ENCODE data around the gene TSSK3. TPM values are rescaled to one million over a fixed set of nuclear protein-coding genes. Genes with fewer than 3 reads are reported as not detected.

TSSK3 gene
- total and polyA plus RNA-seq, 4 experiments from 2014 or later = 0.73 to 4.3 (median 3.5) TPM; not detected in 1

DNA sequence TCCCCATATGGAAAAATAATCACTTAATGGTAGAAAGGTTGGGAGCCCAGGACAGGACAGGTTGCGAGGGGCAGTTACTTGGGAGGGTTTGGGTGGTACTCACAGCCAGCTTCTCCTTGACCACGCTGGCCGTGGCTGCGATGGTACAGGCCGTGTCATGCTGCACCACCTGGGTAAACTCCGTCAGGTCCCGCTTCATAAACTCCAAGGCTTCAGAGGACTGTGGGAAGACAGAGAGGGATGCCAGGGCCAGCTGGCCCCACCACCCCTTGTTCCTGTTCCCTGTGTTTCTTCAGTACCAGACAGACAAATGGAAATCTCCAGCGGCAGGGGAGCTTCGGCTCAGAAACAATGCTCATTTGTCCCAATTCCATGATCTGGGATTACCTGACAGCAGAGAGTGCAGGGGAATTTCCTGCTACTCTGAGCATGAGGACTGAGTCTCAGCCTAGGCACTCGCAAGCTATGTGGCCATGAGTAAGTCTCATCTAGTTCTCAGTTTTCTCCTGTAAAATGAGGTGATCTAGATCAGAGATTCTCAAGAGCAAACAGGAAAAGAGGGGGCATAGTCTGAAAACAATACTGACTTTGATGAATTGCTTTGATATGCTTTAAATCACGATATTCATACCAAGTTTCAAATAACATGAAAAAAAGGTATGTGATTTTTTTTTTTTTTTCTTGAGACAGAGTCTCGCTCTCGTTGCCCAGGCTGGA lies 24.5 kb downstream of the TSSK3 start:
- no peak overlapping the region for H3K4me3 Mint-ChIP-seq
- H3K9me3 ChIP-seq (ENCODE audit: control insufficient read depth in 1 of 2, low read length in 2 of 2) = no peaks in the 10 kb centered on the region

GRCh38 chr1:32388641-32389040 lies 26.3 kb downstream of the TSSK3 start:
- no peak overlapping the region for H3K4me3 Mint-ChIP-seq
- POLR2A ChIA-PET (ENCODE audit: partially characterized antibody) = interaction anchor here (1.7 kb wide), 1 partner anchor 52 kb away, joined by 4 read pairs; the partner anchor contains the start of gene MARCKSL1
- H3K27me3 Mint-ChIP-seq = no peaks in the 10 kb centered on the region
- Histone ChIP-seq H3K4me1 (ENCODE audit: insufficient read depth, low read length) (peaks cover 36% of the 10 kb centered on the region), H3K9me3 (ENCODE audit: control insufficient read depth in 1 of 2, low read length in 2 of 2) (no peaks in the 10 kb centered on the region), H3K4me3 (ENCODE audit: low read length in 2 of 2) (no peak overlapping the region), H3K27ac (ENCODE audit: low read depth, low read length) (no peak overlapping the region), H3K36me3 (ENCODE audit: insufficient read depth, low read length) (peaks cover 55% of the 10 kb centered on the region), H3K27me3 (ENCODE audit: insufficient read depth, low read length) (no peaks in the 10 kb centered on the region)
- H3K9me3 Mint-ChIP-seq = no peaks in the 10 kb centered on the region
- intact Hi-C loops (cut with micrococcal nuclease) = no loop called here
- CTCF ChIA-PET (ENCODE audit: partially characterized antibody) = interaction anchor here (0.6 to 4.0 kb wide), 4 partner anchors 12 to 173 kb away, joined by 3 to 12 read pairs (median 5); no protein-coding TSS in a partner anchor
- no peak for DNase-seq
- H3K27ac Mint-ChIP-seq = no peak overlapping the region
- H3K36me3 Mint-ChIP-seq = peaks cover 19 to 44% of the 10 kb centered on the region in 2 donors
- peaks cover 7 to 15% (median 10%) of the 10 kb centered on the region in 4 donors for H3K4me1 Mint-ChIP-seq

More for the DNA sequence above, 24.5 kb downstream of the TSSK3 start:
- Histone ChIP-seq H3K4me3 (ENCODE audit: low read length in 2 of 2) (no peak overlapping the region), H3K4me1 (ENCODE audit: insufficient read depth, low read length) (peaks cover 18% of the 10 kb centered on the region), H3K27me3 (ENCODE audit: insufficient read depth, low read length) (no peaks in the 10 kb centered on the region), H3K27ac (ENCODE audit: low read depth, low read length) (no peak overlapping the region), H3K36me3 (ENCODE audit: insufficient read depth, low read length) (peaks cover 72% of the 10 kb centered on the region)
- no peaks in the 10 kb centered on the region for H3K27me3 Mint-ChIP-seq
- peak overlapping the region in 1 of 7 donors; percentile 6 for H3K27ac Mint-ChIP-seq
- intact Hi-C loops (cut with micrococcal nuclease) = no loop called here
- no peak for DNase-seq
- ChIA-PET CTCF (ENCODE audit: partially characterized antibody) (interaction anchor here (1.4 to 4.0 kb wide), 4 partner anchors 11 to 171 kb away, joined by 4 to 12 read pairs (median 6); no protein-coding TSS in a partner anchor), POLR2A (ENCODE audit: partially characterized antibody) (no interaction called here)
- H3K4me1 Mint-ChIP-seq = peaks cover 0 to 7% (median 3%) of the 10 kb centered on the region in 4 donors
- peaks cover 22 to 50% of the 10 kb centered on the region in 2 donors for H3K36me3 Mint-ChIP-seq
- H3K9me3 Mint-ChIP-seq = no peaks in the 10 kb centered on the region

GRCh38 chr1:32390904-32391870 lies 28.8 kb downstream of the TSSK3 start:
- Mint-ChIP-seq H3K4me3 (no peak overlapping the region), H3K9me3 (no peaks in the 10 kb centered on the region), H3K27ac (no peak overlapping the region), H3K4me1 (peaks cover 12 to 25% (median 22%) of the 10 kb centered on the region in 4 donors), H3K27me3 (no peaks in the 10 kb centered on the region), H3K36me3 (peaks cover 5 to 31% of the 10 kb centered on the region in 2 donors)
- DNase-seq = no peak
- intact Hi-C loops (cut with micrococcal nuclease) = loop anchor here (5.0 kb wide), 1 partner anchor 284 kb away; the partner anchor contains the start of gene KPNA6
- ChIA-PET POLR2A (ENCODE audit: partially characterized antibody) (no interaction called here), CTCF (ENCODE audit: partially characterized antibody) (interaction anchor here (1.3 to 4.0 kb wide), 2 partner anchors 9 to 10 kb away, joined by 5 to 12 read pairs; no protein-coding TSS in a partner anchor)
- Histone ChIP-seq H3K4me1 (ENCODE audit: insufficient read depth, low read length) (peaks cover 43% of the 10 kb centered on the region), H3K36me3 (ENCODE audit: insufficient read depth, low read length) (peaks cover 50% of the 10 kb centered on the region), H3K27me3 (ENCODE audit: insufficient read depth, low read length) (no peaks in the 10 kb centered on the region), H3K9me3 (ENCODE audit: control insufficient read depth in 1 of 2, low read length in 2 of 2) (no peaks in the 10 kb centered on the region), H3K4me3 (ENCODE audit: low read length in 2 of 2) (no peak overlapping the region), H3K27ac (ENCODE audit: low read depth, low read length) (no peak overlapping the region)

GRCh38 chr1:32392325-32392724 lies 30.0 kb downstream of the TSSK3 start:
- peak overlapping the region; percentile 33 to 100 (median 58) for H3K4me3 Mint-ChIP-seq
- H3K27ac Mint-ChIP-seq = peak overlapping the region in 6 of 7 donors; percentile 33 to 100 (median 61)
- no peak overlapping the region for H3K4me3 ChIP-seq (ENCODE audit: low read length in 2 of 2)
- intact Hi-C loops (cut with micrococcal nuclease) = loop anchor here (5.0 kb wide), 1 partner anchor 285 kb away; the partner anchor contains the start of gene KPNA6
- H3K36me3 Mint-ChIP-seq = peaks cover 0 to 21% of the 10 kb centered on the region in 2 donors
- no peaks in the 10 kb centered on the region for H3K9me3 ChIP-seq (ENCODE audit: control insufficient read depth in 1 of 2, low read length in 2 of 2)
- H3K9me3 Mint-ChIP-seq = no peaks in the 10 kb centered on the region
- ChIA-PET CTCF (ENCODE audit: partially characterized antibody) (interaction anchor here (0.8 to 1.3 kb wide), 2 partner anchors 9 to 177 kb away, joined by 3 to 5 read pairs; no protein-coding TSS in a partner anchor), POLR2A (ENCODE audit: partially characterized antibody) (interaction anchor here (0.5 kb wide), 1 partner anchor 57 kb away, joined by 4 read pairs; no protein-coding TSS in a partner anchor)
- peaks cover 43% of the 10 kb centered on the region for H3K4me1 ChIP-seq (ENCODE audit: insufficient read depth, low read length)
- H3K4me1 Mint-ChIP-seq = peaks cover 5 to 25% (median 20%) of the 10 kb centered on the region in 4 donors
- H3K27me3 Mint-ChIP-seq = no peaks in the 10 kb centered on the region
- H3K27ac ChIP-seq (ENCODE audit: low read depth, low read length) = no peak overlapping the region
- no peak for DNase-seq
- H3K36me3 ChIP-seq (ENCODE audit: insufficient read depth, low read length) = peaks cover 41% of the 10 kb centered on the region
- no peaks in the 10 kb centered on the region for H3K27me3 ChIP-seq (ENCODE audit: insufficient read depth, low read length)

GRCh38 chr1:32393136-32393535 lies 30.8 kb downstream of the TSSK3 start:
- Histone ChIP-seq H3K9me3 (ENCODE audit: control insufficient read depth in 1 of 2, low read length in 2 of 2) (no peaks in the 10 kb centered on the region), H3K36me3 (ENCODE audit: insufficient read depth, low read length) (peaks cover 33% of the 10 kb centered on the region), H3K4me3 (ENCODE audit: low read length in 2 of 2) (peak overlapping the region; percentile 70 to 87), H3K27me3 (ENCODE audit: insufficient read depth, low read length) (no peaks in the 10 kb centered on the region), H3K27ac (ENCODE audit: low read depth, low read length) (peak overlapping the region; percentile 95), H3K4me1 (ENCODE audit: insufficient read depth, low read length) (peaks cover 43% of the 10 kb centered on the region)
- H3K27me3 Mint-ChIP-seq = peaks cover 0 to 1% of the 10 kb centered on the region in 2 donors
- ChIA-PET POLR2A (ENCODE audit: partially characterized antibody) (interaction anchor here (0.9 to 2.3 kb wide), 4 partner anchors 102 to 320 kb away, joined by 3 to 29 read pairs (median 25); partner anchors contain the start of genes KPNA6, LCK and TMEM39B), CTCF (ENCODE audit: partially characterized antibody) (interaction anchor here (2.6 kb wide), 1 partner anchor 177 kb away, joined by 17 read pairs; no protein-coding TSS in a partner anchor)
- DNase-seq = no peak
- no peaks in the 10 kb centered on the region for H3K9me3 Mint-ChIP-seq
- peaks cover 5 to 25% (median 19%) of the 10 kb centered on the region in 4 donors for H3K4me1 Mint-ChIP-seq
- intact Hi-C loops (cut with micrococcal nuclease) = loop anchor here (5.0 kb wide), 1 partner anchor 286 kb away; the partner anchor contains the start of gene KPNA6
- H3K27ac Mint-ChIP-seq = peak overlapping the region; percentile 32 to 100 (median 99)
- peaks cover 0 to 17% of the 10 kb centered on the region in 2 donors for H3K36me3 Mint-ChIP-seq
- peak overlapping the region; percentile 99 to 100 (median 100) for H3K4me3 Mint-ChIP-seq

- H3K4me3 ChIP-seq (ENCODE audit: low read length in 2 of 2) = peak overlapping the region; percentile 70 to 87
- H3K27ac Mint-ChIP-seq = peak overlapping the region; percentile 92 to 100 (median 100)
- peaks cover 5 to 25% (median 19%) of the 10 kb centered on the region in 4 donors for H3K4me1 Mint-ChIP-seq
- peak overlapping the region; percentile 99 to 100 (median 100) for H3K4me3 Mint-ChIP-seq
- H3K27me3 Mint-ChIP-seq = peaks cover 0 to 1% of the 10 kb centered on the region in 2 donors
- no peaks in the 10 kb centered on the region for H3K9me3 ChIP-seq (ENCODE audit: control insufficient read depth in 1 of 2, low read length in 2 of 2)
- no peaks in the 10 kb centered on the region for H3K9me3 Mint-ChIP-seq
- H3K36me3 Mint-ChIP-seq = peaks cover 0 to 17% of the 10 kb centered on the region in 2 donors
- peak overlapping the region; percentile 95 for H3K27ac ChIP-seq (ENCODE audit: low read depth, low read length)
- no peak for DNase-seq
- peaks cover 43% of the 10 kb centered on the region for H3K4me1 ChIP-seq (ENCODE audit: insufficient read depth, low read length)
- intact Hi-C loops (cut with micrococcal nuclease) = loop anchor here (1.0 to 5.0 kb wide), 5 partner anchors 42 to 321 kb away; partner anchors contain the start of genes HDAC1, KPNA6, MARCKSL1 and TMEM39B
- H3K27me3 ChIP-seq (ENCODE audit: insufficient read depth, low read length) = no peaks in the 10 kb centered on the region
- POLR2A ChIA-PET (ENCODE audit: partially characterized antibody) = interaction anchor here (0.6 to 2.3 kb wide), 29 partner anchors 8 to 1097 kb away, joined by 3 to 29 read pairs (median 5); partner anchors contain the start of genes CCDC28B, IQCC, KHDRBS1 and KPNA6
- CTCF ChIA-PET (ENCODE audit: partially characterized antibody) = interaction anchor here (0.6 to 2.6 kb wide), 6 partner anchors 17 to 178 kb away, joined by 3 to 17 read pairs (median 4); partner anchors contain the start of gene MARCKSL1
- H3K36me3 ChIP-seq (ENCODE audit: insufficient read depth, low read length) = peaks cover 27% of the 10 kb centered on the region
Measured at GRCh38 chr1:32393832-32394140, 31.4 kb downstream of the TSSK3 start.

Data from CD4-positive, alpha-beta memory T cell (primary cell).